K562 (cell line): Measurements from ENCODE around the gene RUNX1. TPM values are rescaled to one million over a fixed set of nuclear protein-coding genes. Genes with fewer than 3 reads are reported as not detected.

Experiments used
- ATAC-seq: fragments of 200-7000 bp; cut with Tn5 transposase; 3 replicates; pipeline ENCODE4 v1.9.1; 2020; ENCODE audit warnings: moderate library complexity
- BruUV-seq: library from RNA; stranded (reverse); fragments of 400-500 nt; replicated peaks from 2 replicates; lab custom pipeline; 2021; lab: Mats Ljungman, UMichigan
- CTCF ChIA-PET: fragments of 300-600 bp; formaldehyde crosslinking; extraction: SDS; loops from one replicate; lab custom pipeline; 2021; ENCODE audit warnings: low intra/inter-chr PET ratio; lab: Yijun Ruan, JAX
- POLR2A ChIA-PET: fragments of 300-600, 350-650 bp; sonication (Branson Sonifier 250); formaldehyde crosslinking; extraction: SDS; loops from one replicate; lab custom pipeline; 2021; ENCODE audit warnings: antibody characterized with exemption, inconsistent platforms; lab: Yijun Ruan, JAX
- DNase-seq, 4 experiments: peaks; one replicate each; pipeline versions ENCODE4 v3.0.0 to v3.0.0-alpha.2; 2011 to 2018; ENCODE audit warnings: low spot score in 3 of 4, mixed read lengths in 3 of 4; ENCODE audit errors: extremely low read depth in 1 of 4
- FAIRE-seq: peaks from 2 replicates; lab custom pipeline; 2011; peaks lifted over from hg19 to GRCh38; lab: Jason Lieb, UNC
- H2AFZ ChIP-seq: 2 replicates; pipeline ENCODE4 v1.6.0; 2011; ENCODE audit warnings: low read depth, low read length, control low read depth, inconsistent platforms
- H3K27ac ChIP-seq: fragments of 200-600 bp; 3 replicates; pipeline ENCODE4 v1.8.0; 2011; ENCODE audit warnings: low read depth, mild to moderate bottlenecking, control low read depth, inconsistent platforms, low read length, moderate library complexity, mixed read lengths; ENCODE audit errors: extremely low read depth
- H3K27me3 ChIP-seq, 2 experiments: fragments of 300-600 bp in 1 of 2; 2 replicates in 1 of 2; 3 replicates in 1 of 2; pipeline versions ENCODE4 v1.6.0 to v1.8.0; 2011; ENCODE audit warnings: inconsistent platforms in 2 of 2, low read length in 2 of 2, mild to moderate bottlenecking in 1 of 2, mixed read lengths in 1 of 2, moderate library complexity in 1 of 2; ENCODE audit not compliant: control insufficient read depth in 2 of 2, insufficient read depth in 2 of 2
- H3K36me3 ChIP-seq: fragments of 300-600 bp; 3 replicates; pipeline ENCODE4 v1.8.0; 2011; ENCODE audit warnings: mild to moderate bottlenecking, low read length, inconsistent platforms; ENCODE audit not compliant: control insufficient read depth, insufficient read depth
- H3K4me1 ChIP-seq, 2 experiments: fragments of 200-600 bp in 1 of 2; replicated peaks in 1 of 2; 2 replicates in 1 of 2; 3 replicates in 1 of 2; pipeline versions ENCODE4 v1.5.1 to v1.8.0; 2011; ENCODE audit warnings: inconsistent platforms in 2 of 2, low read length in 2 of 2, mild to moderate bottlenecking in 1 of 2, mixed read lengths in 1 of 2, moderate library complexity in 1 of 2; ENCODE audit not compliant: control insufficient read depth in 2 of 2, insufficient read depth in 2 of 2
- H3K4me2 ChIP-seq: 2 replicates; pipeline ENCODE4 v1.6.1; 2011; ENCODE audit warnings: low read length, control low read depth, inconsistent platforms, mixed read lengths; ENCODE audit not compliant: insufficient read depth
- H3K4me3 ChIP-seq: fragments of 200-600 bp; sonication (generic), shearing (Covaris generic); 2 replicates; pipeline ENCODE4 v1.5.1; 2016; ENCODE audit warnings: control low read depth, inconsistent platforms
- H3K79me2 ChIP-seq: fragments of 200-600 bp; 3 replicates; pipeline ENCODE4 v1.8.0; 2011; ENCODE audit warnings: low read length, inconsistent platforms; ENCODE audit not compliant: control insufficient read depth, insufficient read depth
- H3K9ac ChIP-seq, 2 experiments: 2 replicates each; pipeline versions ENCODE4 v1.6.0 to v1.6.1; 2011; ENCODE audit warnings: low read depth in 2 of 2, low read length in 2 of 2, control low read depth in 1 of 2, inconsistent platforms in 1 of 2, mild to moderate bottlenecking in 1 of 2, mixed read lengths in 1 of 2; ENCODE audit not compliant: insufficient read depth in 1 of 2
- H3K9me1 ChIP-seq: one replicate; pipeline ENCODE4 v1.6.0; 2011; ENCODE audit warnings: inconsistent platforms, mild to moderate bottlenecking, low read length, moderate library complexity; ENCODE audit not compliant: control insufficient read depth, insufficient read depth
- H3K9me3 ChIP-seq: replicated peaks from 2 replicates; pipeline ENCODE4 v1.5.1; 2011; ENCODE audit warnings: low read depth, low read length, inconsistent platforms; ENCODE audit not compliant: control insufficient read depth, insufficient read depth
- H4K20me1 ChIP-seq: replicated peaks from 2 replicates; pipeline ENCODE4 v1.6.1; 2011; ENCODE audit warnings: low read length, inconsistent platforms, mixed read lengths; ENCODE audit not compliant: control insufficient read depth, insufficient read depth
- FOXA3 ChIP-seq, 2 experiments: fragments of 450-650 bp in 1 of 2; sonication (generic) in 1 of 2; formaldehyde crosslinking; IDR thresholded peaks in 1 of 2; conservative IDR thresholded peaks in 1 of 2; 2 replicates each; pipeline versions ENCODE4 v1.4.0 to v1.8.0; 2020 to 2022; ENCODE audit warnings: mild to moderate bottlenecking in 2 of 2, missing genetic modification reagents in 1 of 2
- HDAC6 ChIP-seq: IDR thresholded peaks from 2 replicates; pipeline ENCODE4 v1.6.1; 2012; ENCODE audit warnings: low read depth, mild to moderate bottlenecking, control low read depth, inconsistent platforms, low read length, moderate library complexity
- POLR2G ChIP-seq: fragments of 200-400 bp; formaldehyde crosslinking; IDR thresholded peaks from 2 replicates; pipeline ENCODE4 v1.6.1; 2017; ENCODE audit warnings: low read depth, mild to moderate bottlenecking, antibody characterized with exemption, low read length, moderate library complexity
- RBM22 ChIP-seq: fragments of 200-400 bp; formaldehyde crosslinking; IDR thresholded peaks from 2 replicates; pipeline ENCODE4 v1.6.1; 2018; ENCODE audit warnings: low read length, low read depth; ENCODE audit not compliant: poor library complexity, severe bottlenecking
- RBM25 ChIP-seq: fragments of 200-400 bp; formaldehyde crosslinking; IDR thresholded peaks from 2 replicates; pipeline ENCODE4 v1.6.1; 2018; ENCODE audit warnings: low read length, low read depth, moderate library complexity; ENCODE audit not compliant: severe bottlenecking
- ZFP36 ChIP-seq: fragments of 150-350 bp; IDR thresholded peaks from 2 replicates; pipeline ENCODE4 v1.6.1; 2018; ENCODE audit warnings: low read length, low read depth; ENCODE audit not compliant: partially characterized antibody
- ZNF239 ChIP-seq: fragments of 250-450 bp; sonication (Bioruptor Pico); IDR thresholded peaks from 2 replicates; pipeline ENCODE4 v1.4.0; 2020; ENCODE audit warnings: mild to moderate bottlenecking
- WGBS: fragments of 100-300 bp; shearing (Covaris generic); methylation state at CpG from one replicate; pipeline ENCODE4 v1.1.6; 2016; ENCODE audit warnings: low coverage, mixed read lengths; ENCODE audit not compliant: insufficient coverage; ENCODE audit errors: missing lambda C conversion rate; 5-methylcytosine and 5-hydroxymethylcytosine counted together
- in situ Hi-C: fragments of 300-500 bp; cut with MboI; formaldehyde crosslinking; loops from 4 replicates; pipeline ENCODE4 v1.15.0; 2018; ENCODE audit warnings: inconsistent platforms, mixed read lengths
- intact Hi-C: fragments of 100-400 bp; cut with micrococcal nuclease; formaldehyde crosslinking; loops from 2 replicates; pipeline ENCODE4 v1.14.2; 2022
- polyA plus RNA-seq, 8 experiments: library from polyadenylated mRNA; depleted of rRNA in 4 of 8; stranded (reverse) in 5 of 8; unstranded in 3 of 8; fragments of >200 nt; fragmentation: Nextera tagmentation in 2 of 8; fragmentation: Illumina TruSeq in 1 of 8; extraction: Ambion mirVana in 2 of 8; extraction: Trizol in 1 of 8; gene quantifications; 2 replicates each; pipeline versions ENCODE4 v1.2.1 to v1.2.3, GENCODE V29; 2011 to 2014; ENCODE audit warnings: inconsistent platforms in 1 of 8, missing spikeins in 1 of 8
- total RNA-seq, 7 experiments: library from RNA; depleted of rRNA in 6 of 7; stranded (reverse); fragments of >200 nt in 6 of 7; fragmentation: Illumina TruSeq in 2 of 7; extraction: Trizol in 2 of 7; gene quantifications; 2 replicates each; pipeline versions ENCODE4 v1.2.1 to v1.2.3, GENCODE V29; 2011 to 2021; ENCODE audit warnings: low replicate concordance in 1 of 7

Gene RUNX1
- total and polyA plus RNA-seq, 9 of the 15 experiments (the other 6 are each of a cell fraction or from before 2014, with no cell fraction given), result 2.2 to 68.6 (median 17.8) TPM

- FAIRE-seq, result no peak
- in situ Hi-C loops, result no loop called here
These were observed 229.6 kb downstream of the RUNX1 start for GRCh38 chr21:34819357-34819999.

GRCh38 chr21:34818662-34819158 is 230.4 kb downstream of the RUNX1 start:
- peaks cover 82% of the 10 kb centered on the region for H3K36me3 ChIP-seq
- no peak for DNase-seq
- ATAC-seq, result no peak
- H3K9me1 ChIP-seq, result no peaks in the 10 kb centered on the region
- H3K4me3 ChIP-seq, result no peak overlapping the region
- FAIRE-seq, result no peak
- peaks cover 0 to 3% of the 10 kb centered on the region in 2 experiments; a peak in 1 of 5 replicates for H3K4me1 ChIP-seq
- no TSS peak for BruUV-seq
- ChIA-PET CTCF (no interaction called here), POLR2A (interaction anchor here (0.7 to 1.0 kb wide), 4 partner anchors 9 to 252 kb away, joined by 3 to 4 read pairs (median 3); no protein-coding TSS in a partner anchor)
- 81% methylated on average over 8 of the region's 8 CpGs for WGBS
- H3K27me3 ChIP-seq, result no peaks in the 10 kb centered on the region
- H3K27ac ChIP-seq, result no peak overlapping the region
- no peaks in the 10 kb centered on the region for H3K79me2 ChIP-seq
- H3K9ac ChIP-seq, result no peak overlapping the region
- intact Hi-C loops, result no loop called here
- TF ChIP-seq HDAC6, result no peak
- peak; percentile 85 for TF ChIP-seq ZNF239
- TF ChIP-seq RBM25, result peak; percentile 80
- peak; percentile 63 for TF ChIP-seq ZFP36
- TF ChIP-seq, all 486 proteins: peak for 3
- in situ Hi-C loops, result no loop called here
- H2AFZ ChIP-seq, result no peak overlapping the region
- peaks cover 7% of the 10 kb centered on the region; the same call in 1 of the 2 replicates for H4K20me1 ChIP-seq
- H3K4me2 ChIP-seq, result no peak overlapping the region
- no peaks in the 10 kb centered on the region for H3K9me3 ChIP-seq

More at GRCh38 chr21:34819357-34819999, 229.6 kb downstream of the RUNX1 start:
- Histone ChIP-seq H3K4me3 (no peak overlapping the region), H3K79me2 (no peaks in the 10 kb centered on the region), H3K27ac (no peak overlapping the region), H3K4me1 (peaks cover 0 to 3% of the 10 kb centered on the region in 2 experiments; a peak in 1 of 5 replicates), H3K9me3 (no peaks in the 10 kb centered on the region), H4K20me1 (peaks cover 5% of the 10 kb centered on the region; the same call in 1 of the 2 replicates), H3K9me1 (no peaks in the 10 kb centered on the region), H3K4me2 (no peak overlapping the region), H3K9ac (no peak overlapping the region), H3K27me3 (no peaks in the 10 kb centered on the region), H3K36me3 (peaks cover 84% of the 10 kb centered on the region), H2AFZ (no peak overlapping the region)
- CTCF ChIA-PET, result no interaction called here
- no peak for ATAC-seq
- intact Hi-C loops, result no loop called here
- WGBS, result 96% methylated on average over 15 of the region's 15 CpGs
- POLR2A ChIA-PET, result interaction anchor here (0.9 kb wide), 1 partner anchor 9 kb away, joined by 3 read pairs; no protein-coding TSS in a partner anchor
- BruUV-seq, result no TSS peak
- DNase-seq, result no peak
- TF ChIP-seq FOXA3 (CRISPR knock-in tag; conservative IDR thresholded peaks at IDR 0.05 in 1 of 2, IDR thresholded peaks at IDR 0.05 in 1 of 2) (no peak), POLR2G (peak; percentile 66), RBM22 (peak; percentile 95)
